ENCODE data around the gene TAGLN3. TPM values are rescaled to one million over a fixed set of nuclear protein-coding genes. Genes with fewer than 3 reads are reported as not detected.
A peak's percentile ranks its signal among the peaks of the same experiment; 100 is the strongest.

The TAGLN3 gene
- polyA plus RNA-seq, 1 of the 3 experiments (the other 2 are of a cell fraction): 19.6 TPM

DNA sequence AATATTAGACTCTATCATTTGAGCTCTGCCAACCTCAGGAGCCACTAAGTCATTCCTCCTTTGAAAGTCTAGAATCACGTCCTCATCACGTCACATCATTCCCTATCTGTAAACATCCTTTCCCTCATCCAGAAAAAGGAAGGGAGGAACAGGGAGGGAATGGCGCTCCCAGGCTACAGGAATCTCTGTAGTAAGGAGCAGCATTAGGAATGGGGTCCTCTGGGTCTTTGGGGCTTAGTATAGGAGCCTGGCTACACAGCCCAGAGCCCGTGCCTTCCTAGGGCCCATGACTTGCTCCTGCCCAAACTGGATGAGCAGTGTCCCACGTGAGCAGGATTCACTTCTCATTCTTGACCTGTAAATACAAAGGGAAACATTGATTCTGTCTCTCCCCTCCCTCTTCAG is 1.6 kb downstream of the TAGLN3 start:
- 60% methylated on average over 5 of the region's 5 CpGs for WGBS (ENCODE audit: low lambda C conversion rate)
- POLR2A ChIA-PET: interaction anchor here (0.9 to 3.0 kb wide), 3 partner anchors 14 to 322 kb away, joined by 3 to 20 read pairs (median 4); partner anchors contain the start of gene ABHD10

DNA sequence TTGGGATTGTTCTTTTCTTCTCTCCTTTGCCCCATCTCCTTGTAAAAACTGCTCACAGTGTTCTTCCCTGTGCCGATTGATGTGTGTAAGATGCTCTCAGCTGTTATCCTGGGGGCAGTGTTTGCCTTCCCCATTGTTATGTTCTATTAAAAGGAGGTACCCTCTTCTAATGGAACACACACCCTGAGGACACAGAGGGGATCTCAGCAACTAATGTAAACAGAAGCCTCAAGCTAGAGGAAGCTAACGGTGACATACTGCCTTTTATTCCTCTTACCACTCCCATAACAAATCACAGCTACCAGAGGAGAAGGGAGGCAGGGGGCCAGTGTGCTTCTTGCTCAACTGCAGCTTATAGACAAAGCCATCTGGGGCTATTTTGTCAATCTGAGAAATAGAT is 2.2 kb downstream of the TAGLN3 start:
- Histone ChIP-seq H3K4me3 (ENCODE audit: low read depth in 2 of 2, low read length in 1 of 2) (peak overlapping the region in 1 of 2 experiments; percentile 77; a peak in 1 of 4 replicates), H3K36me3 (replicated peaks in 1 of 2; ENCODE audit: control insufficient read depth in 1 of 2, insufficient read depth in 2 of 2, low read length in 1 of 2) (peaks cover 0 to 3% of the 10 kb centered on the region in 2 experiments), H3K9me3 (no peaks in the 10 kb centered on the region), H3K27me3 (ENCODE audit: insufficient read depth) (no peaks in the 10 kb centered on the region), H3K4me1 (ENCODE audit: control insufficient read depth in 1 of 2, insufficient read depth in 2 of 2, low read depth in 1 of 2, low read length in 1 of 2) (peaks cover 12 to 33% of the 10 kb centered on the region in 2 experiments; a peak in 3 of 4 replicates), H3K79me2 (ENCODE audit: insufficient read depth) (no peaks in the 10 kb centered on the region), H3K9ac (no peak overlapping the region), H3K27ac (ENCODE audit: low read depth in 2 of 2, low read length in 1 of 2) (peak overlapping the region in 1 of 2 experiments; percentile 96; a peak in 2 of 4 replicates), H3F3A (replicated peaks; ENCODE audit: insufficient read depth) (no peaks in the 10 kb centered on the region), H4K20me1 (ENCODE audit: insufficient read depth) (no peaks in the 10 kb centered on the region), H3K9me2 (no peaks in the 10 kb centered on the region), H3K4me2 (peak overlapping the region; percentile 84), H2AFZ (ENCODE audit: low read depth) (no peak overlapping the region)
- TF ChIP-seq EP300 (IDR thresholded peaks at IDR 0.05; ENCODE audit: borderline replicate concordance in 1 of 2, low read depth in 1 of 2, low read length in 1 of 2) (no peak), YY1 (IDR thresholded peaks at IDR 0.05; ENCODE audit: low read depth) (no peak), SIN3A (IDR thresholded peaks at IDR 0.05; ENCODE audit: borderline replicate concordance, low read depth, low read length) (no peak)
- TF ChIP-seq, protein P1, sequence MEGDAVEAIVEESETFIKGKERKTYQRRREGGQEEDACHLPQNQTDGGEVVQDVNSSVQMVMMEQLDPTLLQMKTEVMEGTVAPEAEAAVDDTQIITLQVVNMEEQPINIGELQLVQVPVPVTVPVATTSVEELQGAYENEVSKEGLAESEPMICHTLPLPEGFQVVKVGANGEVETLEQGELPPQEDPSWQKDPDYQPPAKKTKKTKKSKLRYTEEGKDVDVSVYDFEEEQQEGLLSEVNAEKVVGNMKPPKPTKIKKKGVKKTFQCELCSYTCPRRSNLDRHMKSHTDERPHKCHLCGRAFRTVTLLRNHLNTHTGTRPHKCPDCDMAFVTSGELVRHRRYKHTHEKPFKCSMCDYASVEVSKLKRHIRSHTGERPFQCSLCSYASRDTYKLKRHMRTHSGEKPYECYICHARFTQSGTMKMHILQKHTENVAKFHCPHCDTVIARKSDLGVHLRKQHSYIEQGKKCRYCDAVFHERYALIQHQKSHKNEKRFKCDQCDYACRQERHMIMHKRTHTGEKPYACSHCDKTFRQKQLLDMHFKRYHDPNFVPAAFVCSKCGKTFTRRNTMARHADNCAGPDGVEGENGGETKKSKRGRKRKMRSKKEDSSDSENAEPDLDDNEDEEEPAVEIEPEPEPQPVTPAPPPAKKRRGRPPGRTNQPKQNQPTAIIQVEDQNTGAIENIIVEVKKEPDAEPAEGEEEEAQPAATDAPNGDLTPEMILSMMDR (IDR thresholded peaks at IDR 0.05): no peak
- POLR2A ChIA-PET: interaction anchor here (1.0 to 3.0 kb wide), 2 partner anchors 13 to 22 kb away, joined by 3 to 20 read pairs; partner anchors contain the start of gene ABHD10
- peak; percentile 15 for DNase-seq
- 46% methylated on average over 2 of the region's 2 CpGs for WGBS (ENCODE audit: low lambda C conversion rate)
- CTCF ChIA-PET: interaction anchor here (1.4 to 14.5 kb wide), 5 partner anchors 10 to 42 kb away, joined by 4 to 165 read pairs (median 12); partner anchors contain the start of gene ABHD10

More for the DNA sequence above, 1.6 kb downstream of the TAGLN3 start:
- CTCF ChIA-PET: interaction anchor here (1.0 to 14.5 kb wide), 6 partner anchors 10 to 284 kb away, joined by 3 to 165 read pairs (median 11); partner anchors contain the start of gene ABHD10
- Histone ChIP-seq H4K20me1 (ENCODE audit: insufficient read depth) (no peaks in the 10 kb centered on the region), H3K4me2 (peak overlapping the region; percentile 84), H3K9me3 (no peaks in the 10 kb centered on the region), H3F3A (replicated peaks; ENCODE audit: insufficient read depth) (no peaks in the 10 kb centered on the region), H3K79me2 (ENCODE audit: insufficient read depth) (no peaks in the 10 kb centered on the region), H3K27me3 (ENCODE audit: insufficient read depth) (no peaks in the 10 kb centered on the region), H2AFZ (ENCODE audit: low read depth) (peak overlapping the region; percentile 94; the same call in 1 of the 2 replicates), H3K27ac (ENCODE audit: low read depth in 2 of 2, low read length in 1 of 2) (peak overlapping the region in 1 of 2 experiments; percentile 96; a peak in 2 of 4 replicates), H3K4me1 (ENCODE audit: control insufficient read depth in 1 of 2, insufficient read depth in 2 of 2, low read depth in 1 of 2, low read length in 1 of 2) (peaks cover 12 to 33% of the 10 kb centered on the region in 2 experiments; a peak in 3 of 4 replicates), H3K9me2 (no peaks in the 10 kb centered on the region), H3K36me3 (replicated peaks in 1 of 2; ENCODE audit: control insufficient read depth in 1 of 2, insufficient read depth in 2 of 2, low read length in 1 of 2) (peaks cover 0 to 3% of the 10 kb centered on the region in 2 experiments), H3K9ac (no peak overlapping the region), H3K4me3 (ENCODE audit: low read depth in 2 of 2, low read length in 1 of 2) (peak overlapping the region; percentile 61 to 77; a peak in 3 of 4 replicates)
- DNase-seq: peak; percentile 14
- no peak for TF ChIP-seq EZH2phosphoT487 (IDR thresholded peaks at IDR 0.05; ENCODE audit: borderline replicate concordance, low read depth)
- TF ChIP-seq MEF2A (IDR thresholded peaks at IDR 0.05; ENCODE audit: borderline replicate concordance, low read depth): no peak
- TF ChIP-seq, protein P2, sequence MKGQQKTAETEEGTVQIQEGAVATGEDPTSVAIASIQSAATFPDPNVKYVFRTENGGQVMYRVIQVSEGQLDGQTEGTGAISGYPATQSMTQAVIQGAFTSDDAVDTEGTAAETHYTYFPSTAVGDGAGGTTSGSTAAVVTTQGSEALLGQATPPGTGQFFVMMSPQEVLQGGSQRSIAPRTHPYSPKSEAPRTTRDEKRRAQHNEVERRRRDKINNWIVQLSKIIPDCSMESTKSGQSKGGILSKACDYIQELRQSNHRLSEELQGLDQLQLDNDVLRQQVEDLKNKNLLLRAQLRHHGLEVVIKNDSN (IDR thresholded peaks at IDR 0.05; ENCODE audit: borderline replicate concordance, low read depth): no peak
- no peak for TF ChIP-seq ELF1 (IDR thresholded peaks at IDR 0.05)
- no peak for TF ChIP-seq JUND (IDR thresholded peaks at IDR 0.05)
- TF ChIP-seq, protein P1 (IDR thresholded peaks at IDR 0.05): no peak
- TF ChIP-seq, protein P3, sequence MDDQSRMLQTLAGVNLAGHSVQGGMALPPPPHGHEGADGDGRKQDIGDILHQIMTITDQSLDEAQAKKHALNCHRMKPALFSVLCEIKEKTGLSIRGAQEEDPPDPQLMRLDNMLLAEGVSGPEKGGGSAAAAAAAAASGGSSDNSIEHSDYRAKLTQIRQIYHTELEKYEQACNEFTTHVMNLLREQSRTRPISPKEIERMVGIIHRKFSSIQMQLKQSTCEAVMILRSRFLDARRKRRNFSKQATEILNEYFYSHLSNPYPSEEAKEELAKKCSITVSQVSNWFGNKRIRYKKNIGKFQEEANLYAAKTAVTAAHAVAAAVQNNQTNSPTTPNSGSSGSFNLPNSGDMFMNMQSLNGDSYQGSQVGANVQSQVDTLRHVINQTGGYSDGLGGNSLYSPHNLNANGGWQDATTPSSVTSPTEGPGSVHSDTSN (IDR thresholded peaks at IDR 0.05): no peak
- TF ChIP-seq SIN3A (IDR thresholded peaks at IDR 0.05; ENCODE audit: borderline replicate concordance, low read depth, low read length): no peak

All from SK-N-SH (cell line).